PC-9 (cell line): ENCODE results near the gene EXOC3L2.

Experiments
- CTCF ChIP-seq: fragments of 200-600 bp; sonication (generic); conservative IDR thresholded peaks from 2 replicates; pipeline ENCODE4 v1.6.1; 2017; ENCODE audit warnings: mixed run types, antibody characterized with exemption, mild to moderate bottlenecking, moderate library complexity
- EZH2 ChIP-seq: fragments of 200-600 bp; sonication (generic); IDR thresholded peaks from 2 replicates; pipeline ENCODE4 v1.8.0; 2017; ENCODE audit warnings: antibody characterized with exemption, low read depth

GRCh38 chr19:45200568-45200967, 44.6 kb downstream of the EXOC3L2 start:
- peak; percentile 44 for TF ChIP-seq CTCF
- TF ChIP-seq EZH2 = no peak
